IMR-90 (cell line): ENCODE data around the gene SSBP3.

Experiments
- BHLHE40 ChIP-seq: fragments of 150-350 bp; IDR thresholded peaks from 2 replicates; pipeline ENCODE4 v1.6.1; 2016; ENCODE audit warnings: mild to moderate bottlenecking, low read depth, low read length
- CEBPB ChIP-seq: IDR thresholded peaks from 2 replicates; pipeline ENCODE4 v1.6.1; 2012; ENCODE audit warnings: low read depth, low read length, improper control_type of control experiment
- CHD1 ChIP-seq: IDR thresholded peaks from 2 replicates; pipeline ENCODE4 v1.6.1; 2012; ENCODE audit warnings: low read depth, low read length, improper control_type of control experiment
- CTCF ChIP-seq: conservative IDR thresholded peaks from 2 replicates; pipeline ENCODE4 v1.5.1; 2012; ENCODE audit warnings: mild to moderate bottlenecking, low read depth, low read length, improper control_type of control experiment
- FOS ChIP-seq: fragments of 150-350 bp; IDR thresholded peaks from 2 replicates; pipeline ENCODE4 v1.6.1; 2016; ENCODE audit warnings: low read depth, low read length
- MAFK ChIP-seq: IDR thresholded peaks from 2 replicates; pipeline ENCODE4 v1.6.1; 2012; ENCODE audit warnings: low read depth, low read length, improper control_type of control experiment
- MAZ ChIP-seq: IDR thresholded peaks from 2 replicates; pipeline ENCODE4 v1.6.1; 2012; ENCODE audit warnings: low read depth, mild to moderate bottlenecking, low read length, improper control_type of control experiment, moderate library complexity, borderline replicate concordance
- MXI1 ChIP-seq: IDR thresholded peaks from 2 replicates; pipeline ENCODE4 v1.6.1; 2012; ENCODE audit warnings: low read depth, mild to moderate bottlenecking, low read length, moderate library complexity, borderline replicate concordance
- POLR2A ChIP-seq: IDR thresholded peaks from 2 replicates; pipeline ENCODE4 v1.6.1; 2012; ENCODE audit warnings: mild to moderate bottlenecking, low read depth, low read length
- RAD21 ChIP-seq: IDR thresholded peaks from 2 replicates; pipeline ENCODE4 v1.6.1; 2012; ENCODE audit warnings: low read length, improper control_type of control experiment
- RCOR1 ChIP-seq: IDR thresholded peaks from 2 replicates; pipeline ENCODE4 v1.6.1; 2012; ENCODE audit warnings: mild to moderate bottlenecking, low read length, improper control_type of control experiment; ENCODE audit not compliant: insufficient replicate concordance
- RFX5 ChIP-seq: IDR thresholded peaks from 2 replicates; pipeline ENCODE4 v1.8.0; 2012; ENCODE audit warnings: low read depth, mild to moderate bottlenecking, low read length, moderate library complexity
- SMC3 ChIP-seq: fragments of 150-350 bp; IDR thresholded peaks from 2 replicates; pipeline ENCODE4 v1.6.1; 2016; ENCODE audit warnings: low read depth, mild to moderate bottlenecking, antibody characterized with exemption, low read length, moderate library complexity
- TF ChIP-seq, protein P1 (sequence below): fragments of 150-350 bp; IDR thresholded peaks from 2 replicates; pipeline ENCODE4 v1.6.1; 2017; ENCODE audit warnings: mild to moderate bottlenecking, antibody characterized with exemption, low read length, low read depth

DNA sequence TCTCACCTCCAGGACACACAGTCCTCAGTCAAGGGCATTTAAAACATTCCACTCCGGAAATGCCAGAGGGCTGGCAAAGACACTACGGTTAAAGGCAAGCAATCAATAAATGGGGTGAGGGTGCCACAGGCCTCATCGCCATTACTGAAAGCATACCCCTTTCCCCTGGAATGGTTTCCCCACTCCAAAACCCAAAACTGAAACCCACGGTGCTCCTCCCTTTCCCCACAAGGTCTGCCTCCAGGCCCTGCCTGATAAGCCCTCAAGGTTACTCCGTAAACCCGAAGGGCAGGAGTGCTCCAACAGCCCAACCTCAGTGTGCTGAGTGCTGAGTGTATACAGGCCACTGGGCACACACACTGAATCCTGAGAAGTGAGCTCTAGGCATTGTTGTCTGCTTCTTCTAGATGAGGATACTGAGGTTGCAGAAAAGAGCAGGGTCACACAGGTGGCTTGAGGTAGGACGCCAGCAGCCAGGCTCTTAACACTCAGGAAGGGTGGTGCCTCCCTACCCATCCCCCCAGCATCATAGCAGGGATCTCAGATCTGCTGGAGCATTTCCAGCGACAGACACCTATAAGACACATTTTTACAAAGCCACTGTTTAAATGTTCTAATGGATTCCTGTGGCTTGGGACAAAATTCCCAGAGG lies 29.0 kb downstream of the SSBP3 start:
- TF ChIP-seq POLR2A = no peak
- no peak for TF ChIP-seq CTCF
- TF ChIP-seq CEBPB = no peak
- TF ChIP-seq RAD21 = no peak
- TF ChIP-seq, protein P1, sequence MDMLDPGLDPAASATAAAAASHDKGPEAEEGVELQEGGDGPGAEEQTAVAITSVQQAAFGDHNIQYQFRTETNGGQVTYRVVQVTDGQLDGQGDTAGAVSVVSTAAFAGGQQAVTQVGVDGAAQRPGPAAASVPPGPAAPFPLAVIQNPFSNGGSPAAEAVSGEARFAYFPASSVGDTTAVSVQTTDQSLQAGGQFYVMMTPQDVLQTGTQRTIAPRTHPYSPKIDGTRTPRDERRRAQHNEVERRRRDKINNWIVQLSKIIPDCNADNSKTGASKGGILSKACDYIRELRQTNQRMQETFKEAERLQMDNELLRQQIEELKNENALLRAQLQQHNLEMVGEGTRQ = no peak
- no peak for TF ChIP-seq FOS
- no peak for TF ChIP-seq MXI1
- no peak for TF ChIP-seq MAZ
- TF ChIP-seq RFX5 = no peak
- no peak for TF ChIP-seq RCOR1
- TF ChIP-seq BHLHE40 = no peak
- TF ChIP-seq SMC3 = no peak
- TF ChIP-seq MAFK = no peak
- TF ChIP-seq CHD1 = no peak
